ENCODE results near the gene SPDEF.

GRCh38 chr6:34571388-34571787 is 15.3 kb upstream of the SPDEF start:
- no peak for TF ChIP-seq CTCF (conservative IDR thresholded peaks at IDR 0.05)
- TF ChIP-seq EZH2 (IDR thresholded peaks at IDR 0.05; ENCODE audit: low read depth) = no peak
